Measurements from ENCODE around the gene SKIC8. TPM values are rescaled to one million over a fixed set of nuclear protein-coding genes. Genes with fewer than 3 reads are reported as not detected.

The SKIC8 gene
- total and polyA plus RNA-seq, 2 of the 13 experiments (the other 11 are each of a cell fraction or from before 2014, with no cell fraction given): 69.5 to 70.6 TPM

DNA sequence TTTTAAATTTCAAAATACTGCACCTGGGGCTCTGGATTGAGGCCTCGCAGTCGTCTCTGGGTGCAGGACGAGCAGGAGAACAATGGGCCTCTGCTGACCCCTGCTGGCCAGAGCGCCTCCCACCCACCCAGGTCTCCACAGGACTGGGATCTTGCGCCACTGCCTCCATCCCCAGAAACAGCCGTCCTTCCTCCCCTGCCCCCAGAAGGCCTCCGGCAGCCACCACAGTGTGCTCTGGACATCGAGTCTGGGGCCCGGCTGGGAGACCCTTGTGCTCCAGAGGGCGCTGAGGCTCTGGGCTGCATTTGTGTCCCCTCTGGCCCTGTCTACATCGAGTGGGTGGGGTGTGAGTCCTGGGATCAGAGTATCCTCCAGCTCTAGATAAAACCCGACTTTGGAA, 58.4 kb downstream of the SKIC8 start:
- no TSS peak for BruUV-seq (replicated peaks)
- peak; percentile 48 for FAIRE-seq
- H2AFZ ChIP-seq (ENCODE audit: low read length): no peak overlapping the region
- peak; percentile 68 for TF ChIP-seq ZNF263 (CRISPR knock-in tag; IDR thresholded peaks at IDR 0.05)
- no peak for TF ChIP-seq ZNF547 (CRISPR knock-in tag; IDR thresholded peaks at IDR 0.05)
- TF ChIP-seq CEBPB (IDR thresholded peaks at IDR 0.05; ENCODE audit: borderline replicate concordance, low read depth, low read length): peak; percentile 69; the same call in 1 of the 2 replicates
- TF ChIP-seq GZF1 (CRISPR knock-in tag; IDR thresholded peaks at IDR 0.05): no peak
- TF ChIP-seq, protein P1, sequence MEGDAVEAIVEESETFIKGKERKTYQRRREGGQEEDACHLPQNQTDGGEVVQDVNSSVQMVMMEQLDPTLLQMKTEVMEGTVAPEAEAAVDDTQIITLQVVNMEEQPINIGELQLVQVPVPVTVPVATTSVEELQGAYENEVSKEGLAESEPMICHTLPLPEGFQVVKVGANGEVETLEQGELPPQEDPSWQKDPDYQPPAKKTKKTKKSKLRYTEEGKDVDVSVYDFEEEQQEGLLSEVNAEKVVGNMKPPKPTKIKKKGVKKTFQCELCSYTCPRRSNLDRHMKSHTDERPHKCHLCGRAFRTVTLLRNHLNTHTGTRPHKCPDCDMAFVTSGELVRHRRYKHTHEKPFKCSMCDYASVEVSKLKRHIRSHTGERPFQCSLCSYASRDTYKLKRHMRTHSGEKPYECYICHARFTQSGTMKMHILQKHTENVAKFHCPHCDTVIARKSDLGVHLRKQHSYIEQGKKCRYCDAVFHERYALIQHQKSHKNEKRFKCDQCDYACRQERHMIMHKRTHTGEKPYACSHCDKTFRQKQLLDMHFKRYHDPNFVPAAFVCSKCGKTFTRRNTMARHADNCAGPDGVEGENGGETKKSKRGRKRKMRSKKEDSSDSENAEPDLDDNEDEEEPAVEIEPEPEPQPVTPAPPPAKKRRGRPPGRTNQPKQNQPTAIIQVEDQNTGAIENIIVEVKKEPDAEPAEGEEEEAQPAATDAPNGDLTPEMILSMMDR (CRISPR knock-in tag; IDR thresholded peaks at IDR 0.05): peak; percentile 92
- peak; percentile 85 for TF ChIP-seq STAG1 (CRISPR knock-in tag; IDR thresholded peaks at IDR 0.05)
- TF ChIP-seq, protein P2, sequence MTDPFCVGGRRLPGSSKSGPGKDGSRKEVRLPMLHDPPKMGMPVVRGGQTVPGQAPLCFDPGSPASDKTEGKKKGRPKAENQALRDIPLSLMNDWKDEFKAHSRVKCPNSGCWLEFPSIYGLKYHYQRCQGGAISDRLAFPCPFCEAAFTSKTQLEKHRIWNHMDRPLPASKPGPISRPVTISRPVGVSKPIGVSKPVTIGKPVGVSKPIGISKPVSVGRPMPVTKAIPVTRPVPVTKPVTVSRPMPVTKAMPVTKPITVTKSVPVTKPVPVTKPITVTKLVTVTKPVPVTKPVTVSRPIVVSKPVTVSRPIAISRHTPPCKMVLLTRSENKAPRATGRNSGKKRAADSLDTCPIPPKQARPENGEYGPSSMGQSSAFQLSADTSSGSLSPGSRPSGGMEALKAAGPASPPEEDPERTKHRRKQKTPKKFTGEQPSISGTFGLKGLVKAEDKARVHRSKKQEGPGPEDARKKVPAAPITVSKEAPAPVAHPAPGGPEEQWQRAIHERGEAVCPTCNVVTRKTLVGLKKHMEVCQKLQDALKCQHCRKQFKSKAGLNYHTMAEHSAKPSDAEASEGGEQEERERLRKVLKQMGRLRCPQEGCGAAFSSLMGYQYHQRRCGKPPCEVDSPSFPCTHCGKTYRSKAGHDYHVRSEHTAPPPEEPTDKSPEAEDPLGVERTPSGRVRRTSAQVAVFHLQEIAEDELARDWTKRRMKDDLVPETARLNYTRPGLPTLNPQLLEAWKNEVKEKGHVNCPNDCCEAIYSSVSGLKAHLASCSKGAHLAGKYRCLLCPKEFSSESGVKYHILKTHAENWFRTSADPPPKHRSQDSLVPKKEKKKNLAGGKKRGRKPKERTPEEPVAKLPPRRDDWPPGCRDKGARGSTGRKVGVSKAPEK (CRISPR knock-in tag; IDR thresholded peaks at IDR 0.05; ENCODE audit: borderline replicate concordance): 0 out of 2 replicates have a peak, but pooled peaks have one; percentile 49
- 0 out of 2 replicates have a peak, but pooled peaks have one; percentile 33 for TF ChIP-seq ZNF614 (CRISPR knock-in tag; IDR thresholded peaks at IDR 0.05; ENCODE audit: borderline replicate concordance)
- no peak for TF ChIP-seq DMAP1 (CRISPR knock-in tag; IDR thresholded peaks at IDR 0.05)
- peak; percentile 77 for TF ChIP-seq RAD21 (CRISPR knock-in tag; IDR thresholded peaks at IDR 0.05)
- TF ChIP-seq SMC3 (IDR thresholded peaks at IDR 0.05; ENCODE audit: low read length): peak; percentile 33; the same call in 1 of the 2 replicates
- peak; percentile 23; the same call in 1 of the 2 replicates for TF ChIP-seq ZNF768 (CRISPR knock-in tag; IDR thresholded peaks at IDR 0.05)
- TF ChIP-seq CEBPG (CRISPR knock-in tag; IDR thresholded peaks at IDR 0.05): peak; percentile 43; the same call in 1 of the 2 replicates
- TF ChIP-seq, protein P3, sequence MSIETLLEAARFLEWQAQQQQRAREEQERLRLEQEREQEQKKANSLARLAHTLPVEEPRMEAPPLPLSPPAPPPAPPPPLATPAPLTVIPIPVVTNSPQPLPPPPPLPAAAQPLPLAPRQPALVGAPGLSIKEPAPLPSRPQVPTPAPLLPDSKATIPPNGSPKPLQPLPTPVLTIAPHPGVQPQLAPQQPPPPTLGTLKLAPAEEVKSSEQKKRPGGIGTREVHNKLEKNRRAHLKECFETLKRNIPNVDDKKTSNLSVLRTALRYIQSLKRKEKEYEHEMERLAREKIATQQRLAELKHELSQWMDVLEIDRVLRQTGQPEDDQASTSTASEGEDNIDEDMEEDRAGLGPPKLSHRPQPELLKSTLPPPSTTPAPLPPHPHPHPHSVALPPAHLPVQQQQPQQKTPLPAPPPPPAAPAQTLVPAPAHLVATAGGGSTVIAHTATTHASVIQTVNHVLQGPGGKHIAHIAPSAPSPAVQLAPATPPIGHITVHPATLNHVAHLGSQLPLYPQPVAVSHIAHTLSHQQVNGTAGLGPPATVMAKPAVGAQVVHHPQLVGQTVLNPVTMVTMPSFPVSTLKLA (IDR thresholded peaks at IDR 0.05): no peak
- peak; percentile 60 for TF ChIP-seq XRCC5 (optimal IDR thresholded peaks at IDR 0.05; ENCODE audit: low read length)
- TF ChIP-seq, protein P4, sequence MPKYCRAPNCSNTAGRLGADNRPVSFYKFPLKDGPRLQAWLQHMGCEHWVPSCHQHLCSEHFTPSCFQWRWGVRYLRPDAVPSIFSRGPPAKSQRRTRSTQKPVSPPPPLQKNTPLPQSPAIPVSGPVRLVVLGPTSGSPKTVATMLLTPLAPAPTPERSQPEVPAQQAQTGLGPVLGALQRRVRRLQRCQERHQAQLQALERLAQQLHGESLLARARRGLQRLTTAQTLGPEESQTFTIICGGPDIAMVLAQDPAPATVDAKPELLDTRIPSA (CRISPR knock-in tag; IDR thresholded peaks at IDR 0.05; ENCODE audit: borderline replicate concordance): no peak
- TF ChIP-seq ZBTB20 (CRISPR knock-in tag; IDR thresholded peaks at IDR 0.05; ENCODE audit: borderline replicate concordance, low read depth): 0 out of 2 replicates have a peak, but pooled peaks have one; percentile 37
- no peak for TF ChIP-seq ZNF746 (CRISPR knock-in tag; IDR thresholded peaks at IDR 0.05)

More for the DNA sequence above, 58.4 kb downstream of the SKIC8 start:
- no peaks in the 10 kb centered on the region for H3K79me2 ChIP-seq (ENCODE audit: insufficient read depth, low read length)
- no peak overlapping the region for H3K4me2 ChIP-seq (ENCODE audit: low read depth, low read length)
- peaks cover 32% of the 10 kb centered on the region for H3K4me1 ChIP-seq (ENCODE audit: insufficient read depth, low read length)
- H4K20me1 ChIP-seq (ENCODE audit: insufficient read depth, low read length): no peaks in the 10 kb centered on the region
- intact Hi-C loops (cut with micrococcal nuclease; ENCODE audit: unreplicated experiment) (loop anchor here (1.0 kb wide), 2 partner anchors 64 to 128 kb away; no protein-coding TSS in a partner anchor), in situ Hi-C loops (cut with HindIII; ENCODE audit: extremely low pct_ligation_motif_present, low pct_unique_long_range_greater_than_20kb) (loop anchor here (5.0 to 25.0 kb wide), 3 partner anchors 64 to 279 kb away; no protein-coding TSS in a partner anchor)
- H3K36me3 ChIP-seq (replicated peaks in 1 of 2; ENCODE audit: control insufficient read depth in 1 of 2, insufficient read depth in 2 of 2, low read length in 2 of 2): no peaks in the 10 kb centered on the region
- ATAC-seq (peak; percentile 93), DNase-seq (ENCODE audit: low spot score) (peak; percentile 49)
- WGBS (ENCODE audit: low lambda C conversion rate): 10% methylated on average over 6 of the region's 12 CpGs
- no peaks in the 10 kb centered on the region for H3K9me3 ChIP-seq (ENCODE audit: low read length)
- H3K9ac ChIP-seq (ENCODE audit: insufficient read depth, low read depth, low read length): no peak overlapping the region
- no peak overlapping the region for H3K27ac ChIP-seq (ENCODE audit: extremely low read length, insufficient read depth, low read length)
- no peak overlapping the region for H3K4me3 ChIP-seq (replicated peaks in 1 of 3; ENCODE audit: insufficient read depth in 1 of 3, low read depth in 2 of 3, low read length in 3 of 3)
- H3K27me3 ChIP-seq (ENCODE audit: control insufficient read depth in 1 of 2, insufficient read depth in 2 of 2, low read length in 2 of 2): peaks cover 0 to 11% of the 10 kb centered on the region in 2 experiments; a peak in 1 of 5 replicates
- ChIA-PET POLR2A (no interaction called here), CTCF (ENCODE audit: low intra/inter-chr PET ratio, low total read pairs) (interaction anchor here (1.4 to 2.6 kb wide), 5 partner anchors 46 to 331 kb away, joined by 4 to 14 read pairs (median 9); no protein-coding TSS in a partner anchor)
